Keratinocyte (primary cell): ENCODE measurements around the gene CALM1. TPM values are rescaled to one million over a fixed set of nuclear protein-coding genes. Genes with fewer than 3 reads are reported as not detected.

Experiments used
- DNase-seq: peaks from one replicate; pipeline ENCODE4 v3.0.0-alpha.2; 2011; ENCODE audit warnings: low read depth, missing footprints, low spot score
- FAIRE-seq: peaks from 2 replicates; lab custom pipeline; 2011; peaks lifted over from hg19 to GRCh38; lab: Jason Lieb, UNC
- H2AFZ ChIP-seq: 2 replicates; pipeline ENCODE4 v1.6.0; 2012; ENCODE audit warnings: low read length, control low read depth, inconsistent platforms; ENCODE audit not compliant: control insufficient read depth
- H3K27ac ChIP-seq: 2 replicates; pipeline ENCODE4 v1.5.1; 2011; ENCODE audit warnings: low read length; ENCODE audit not compliant: control insufficient read depth, insufficient read depth
- H3K27me3 ChIP-seq: 3 replicates; pipeline ENCODE4 v1.6.0; 2011; ENCODE audit warnings: low read length; ENCODE audit not compliant: control insufficient read depth, insufficient read depth; ENCODE audit errors: extremely low read depth
- H3K36me3 ChIP-seq, 2 experiments: 2 replicates in 1 of 2; 3 replicates in 1 of 2; pipeline ENCODE4 v1.5.1; 2011; ENCODE audit warnings: low read length in 2 of 2, mild to moderate bottlenecking in 1 of 2; ENCODE audit not compliant: control insufficient read depth in 2 of 2, insufficient read depth in 2 of 2; ENCODE audit errors: extremely low read depth in 1 of 2
- H3K4me1 ChIP-seq: 3 replicates; pipeline ENCODE4 v1.5.1; 2011; ENCODE audit warnings: low read length; ENCODE audit not compliant: control insufficient read depth, insufficient read depth; ENCODE audit errors: extremely low read depth
- H3K4me2 ChIP-seq: 3 replicates; pipeline ENCODE4 v1.6.0; 2011; ENCODE audit warnings: low read depth, low read length; ENCODE audit not compliant: control insufficient read depth, insufficient read depth; ENCODE audit errors: extremely low read depth
- H3K4me3 ChIP-seq, 3 experiments: fragments of 200-600 bp in 1 of 3; sonication (generic) in 1 of 3; 2 replicates in 2 of 3; 3 replicates in 1 of 3; pipeline ENCODE4 v1.5.1; 2011 to 2016; ENCODE audit warnings: low read length in 3 of 3, mild to moderate bottlenecking in 3 of 3, control low read depth in 2 of 3, inconsistent platforms in 1 of 3, low read depth in 1 of 3, mixed read lengths in 1 of 3, mixed run types in 1 of 3, moderate library complexity in 1 of 3; ENCODE audit not compliant: control insufficient read depth in 2 of 3, insufficient read depth in 2 of 3; ENCODE audit errors: extremely low read depth in 1 of 3
- H3K79me2 ChIP-seq: 2 replicates; pipeline ENCODE4 v1.6.0; 2012; ENCODE audit warnings: low read length; ENCODE audit not compliant: control insufficient read depth, insufficient read depth
- H3K9ac ChIP-seq: 3 replicates; pipeline ENCODE4 v1.6.0; 2011; ENCODE audit warnings: low read length; ENCODE audit not compliant: control insufficient read depth, insufficient read depth; ENCODE audit errors: extremely low read depth
- H3K9me1 ChIP-seq: 3 replicates; pipeline ENCODE4 v1.6.0; 2011; ENCODE audit warnings: low read length; ENCODE audit not compliant: control insufficient read depth, insufficient read depth; ENCODE audit errors: extremely low read depth
- H3K9me3 ChIP-seq: 2 replicates; pipeline ENCODE4 v1.5.1; 2012; ENCODE audit warnings: low read depth, low read length; ENCODE audit not compliant: control insufficient read depth
- H4K20me1 ChIP-seq: 3 replicates; pipeline ENCODE4 v1.6.0; 2011; ENCODE audit warnings: low read length; ENCODE audit not compliant: control insufficient read depth, insufficient read depth; ENCODE audit errors: extremely low read depth
- EZH2 ChIP-seq: IDR thresholded peaks from one replicate; pipeline ENCODE4 v1.6.1; 2012; ENCODE audit warnings: inconsistent platforms, mild to moderate bottlenecking, low read length, moderate library complexity
- dilution Hi-C: fragments of 300-500 bp; cut with MboI; formaldehyde crosslinking; loops from one replicate; pipeline ENCODE4 v1.7.0; 2020; ENCODE audit warnings: low sequenced_read_pairs; ENCODE audit not compliant: extremely low pct_ligation_motif_present
- polyA plus RNA-seq, 5 experiments: library from polyadenylated mRNA; depleted of rRNA in 3 of 5; stranded (reverse) in 3 of 5; stranded (forward) in 1 of 5; unstranded in 1 of 5; fragments of >200 nt; gene quantifications; 1 replicate in 1 of 5; 2 replicates in 3 of 5; 3 replicates in 1 of 5; pipeline versions ENCODE4 v1.2.1 to v1.2.3, GENCODE V29; 2011 to 2012; ENCODE audit warnings: missing spikeins in 2 of 5, low read depth in 1 of 5, low replicate concordance in 1 of 5
- TF ChIP-seq, protein P1 (sequence below), 3 experiments: IDR thresholded peaks in 1 of 3; conservative IDR thresholded peaks in 1 of 3; optimal IDR thresholded peaks in 1 of 3; 2 replicates in 2 of 3; 3 replicates in 1 of 3; pipeline versions ENCODE3 to v1.5.1; 2011; ENCODE audit warnings: low read length in 3 of 3, mild to moderate bottlenecking in 3 of 3, moderate library complexity in 2 of 3, control low read depth in 1 of 3, inconsistent platforms in 1 of 3; ENCODE audit not compliant: insufficient read depth in 2 of 3; ENCODE audit errors: extremely low read depth in 1 of 3

Gene CALM1
- polyA plus RNA-seq, 1 donor (not counting 4 experiments of a cell fraction or from before 2014, with no cell fraction given): 575 TPM

DNA sequence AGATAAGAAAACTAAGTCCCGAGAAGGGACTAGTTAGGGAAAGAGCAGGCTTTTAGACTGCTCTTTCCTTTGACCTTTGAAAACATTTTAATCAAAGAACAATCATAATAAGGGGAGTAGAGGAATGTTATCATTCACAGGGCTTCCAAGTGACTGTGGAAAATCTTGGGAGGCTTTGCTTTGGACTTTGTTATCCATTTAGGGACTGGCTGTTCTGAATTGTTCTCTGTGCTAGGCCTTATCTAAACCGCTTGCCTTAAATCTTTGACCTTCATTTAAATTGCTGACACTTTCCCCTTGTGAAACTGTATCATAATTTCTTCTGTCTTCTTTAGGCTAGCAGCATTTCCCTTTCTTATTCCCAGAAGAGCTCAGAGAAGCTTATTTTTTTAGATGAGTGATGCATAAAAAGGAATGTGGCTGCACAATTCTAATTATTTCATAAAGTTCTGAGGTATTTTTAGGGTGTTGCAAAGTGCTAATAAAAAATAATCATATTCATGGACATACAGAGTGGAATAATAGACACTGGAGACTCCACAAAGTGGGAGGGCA is 9.5 kb upstream of the CALM1 start:
- dilution Hi-C loops: no loop called here
- no peak for FAIRE-seq
- Histone ChIP-seq H3K36me3 (no peaks in the 10 kb centered on the region), H3K9me1 (no peaks in the 10 kb centered on the region), H3K4me3 (no peak overlapping the region), H2AFZ (no peak overlapping the region), H3K4me2 (no peak overlapping the region), H4K20me1 (no peaks in the 10 kb centered on the region), H3K9me3 (no peaks in the 10 kb centered on the region), H3K9ac (no peak overlapping the region), H3K4me1 (peaks cover 21% of the 10 kb centered on the region), H3K79me2 (no peaks in the 10 kb centered on the region), H3K27me3 (no peaks in the 10 kb centered on the region), H3K27ac (no peak overlapping the region)
- TF ChIP-seq, protein P1, sequence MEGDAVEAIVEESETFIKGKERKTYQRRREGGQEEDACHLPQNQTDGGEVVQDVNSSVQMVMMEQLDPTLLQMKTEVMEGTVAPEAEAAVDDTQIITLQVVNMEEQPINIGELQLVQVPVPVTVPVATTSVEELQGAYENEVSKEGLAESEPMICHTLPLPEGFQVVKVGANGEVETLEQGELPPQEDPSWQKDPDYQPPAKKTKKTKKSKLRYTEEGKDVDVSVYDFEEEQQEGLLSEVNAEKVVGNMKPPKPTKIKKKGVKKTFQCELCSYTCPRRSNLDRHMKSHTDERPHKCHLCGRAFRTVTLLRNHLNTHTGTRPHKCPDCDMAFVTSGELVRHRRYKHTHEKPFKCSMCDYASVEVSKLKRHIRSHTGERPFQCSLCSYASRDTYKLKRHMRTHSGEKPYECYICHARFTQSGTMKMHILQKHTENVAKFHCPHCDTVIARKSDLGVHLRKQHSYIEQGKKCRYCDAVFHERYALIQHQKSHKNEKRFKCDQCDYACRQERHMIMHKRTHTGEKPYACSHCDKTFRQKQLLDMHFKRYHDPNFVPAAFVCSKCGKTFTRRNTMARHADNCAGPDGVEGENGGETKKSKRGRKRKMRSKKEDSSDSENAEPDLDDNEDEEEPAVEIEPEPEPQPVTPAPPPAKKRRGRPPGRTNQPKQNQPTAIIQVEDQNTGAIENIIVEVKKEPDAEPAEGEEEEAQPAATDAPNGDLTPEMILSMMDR (optimal IDR thresholded peaks at IDR 0.05 in 1 of 3, IDR thresholded peaks at IDR 0.05 in 1 of 3, conservative IDR thresholded peaks at IDR 0.05 in 1 of 3; ENCODE audit: extremely low read depth in 1 of 3, insufficient read depth in 2 of 3, low read length in 3 of 3): no peak
- TF ChIP-seq EZH2: no peak
- no peak for DNase-seq

GRCh38 chr14:90388437-90388836 is 8.4 kb upstream of the CALM1 start:
- H3K9ac ChIP-seq: no peak overlapping the region
- no peak for TF ChIP-seq EZH2
- TF ChIP-seq, protein P1 (optimal IDR thresholded peaks at IDR 0.05 in 1 of 3, IDR thresholded peaks at IDR 0.05 in 1 of 3, conservative IDR thresholded peaks at IDR 0.05 in 1 of 3; ENCODE audit: extremely low read depth in 1 of 3, insufficient read depth in 2 of 3, low read length in 3 of 3): peak in 1 of 3 experiments; percentile 6
- no peak overlapping the region for H2AFZ ChIP-seq
- peaks cover 19% of the 10 kb centered on the region for H3K4me1 ChIP-seq
- H3K27ac ChIP-seq: no peak overlapping the region
- FAIRE-seq: peak; percentile 89
- no peaks in the 10 kb centered on the region for H3K36me3 ChIP-seq
- H3K9me3 ChIP-seq: no peaks in the 10 kb centered on the region
- DNase-seq: no peak
- H3K79me2 ChIP-seq: no peaks in the 10 kb centered on the region
- no peak overlapping the region for H3K4me2 ChIP-seq
- dilution Hi-C loops: no loop called here
- no peaks in the 10 kb centered on the region for H3K27me3 ChIP-seq
- H3K4me3 ChIP-seq: no peak overlapping the region
- H3K9me1 ChIP-seq: no peaks in the 10 kb centered on the region
- no peaks in the 10 kb centered on the region for H4K20me1 ChIP-seq
